ENCODE data around the gene TGOLN2.

- no peak for TF ChIP-seq CREB1 (IDR thresholded peaks at IDR 0.05; ENCODE audit: low read depth)
- TF ChIP-seq, protein P1, sequence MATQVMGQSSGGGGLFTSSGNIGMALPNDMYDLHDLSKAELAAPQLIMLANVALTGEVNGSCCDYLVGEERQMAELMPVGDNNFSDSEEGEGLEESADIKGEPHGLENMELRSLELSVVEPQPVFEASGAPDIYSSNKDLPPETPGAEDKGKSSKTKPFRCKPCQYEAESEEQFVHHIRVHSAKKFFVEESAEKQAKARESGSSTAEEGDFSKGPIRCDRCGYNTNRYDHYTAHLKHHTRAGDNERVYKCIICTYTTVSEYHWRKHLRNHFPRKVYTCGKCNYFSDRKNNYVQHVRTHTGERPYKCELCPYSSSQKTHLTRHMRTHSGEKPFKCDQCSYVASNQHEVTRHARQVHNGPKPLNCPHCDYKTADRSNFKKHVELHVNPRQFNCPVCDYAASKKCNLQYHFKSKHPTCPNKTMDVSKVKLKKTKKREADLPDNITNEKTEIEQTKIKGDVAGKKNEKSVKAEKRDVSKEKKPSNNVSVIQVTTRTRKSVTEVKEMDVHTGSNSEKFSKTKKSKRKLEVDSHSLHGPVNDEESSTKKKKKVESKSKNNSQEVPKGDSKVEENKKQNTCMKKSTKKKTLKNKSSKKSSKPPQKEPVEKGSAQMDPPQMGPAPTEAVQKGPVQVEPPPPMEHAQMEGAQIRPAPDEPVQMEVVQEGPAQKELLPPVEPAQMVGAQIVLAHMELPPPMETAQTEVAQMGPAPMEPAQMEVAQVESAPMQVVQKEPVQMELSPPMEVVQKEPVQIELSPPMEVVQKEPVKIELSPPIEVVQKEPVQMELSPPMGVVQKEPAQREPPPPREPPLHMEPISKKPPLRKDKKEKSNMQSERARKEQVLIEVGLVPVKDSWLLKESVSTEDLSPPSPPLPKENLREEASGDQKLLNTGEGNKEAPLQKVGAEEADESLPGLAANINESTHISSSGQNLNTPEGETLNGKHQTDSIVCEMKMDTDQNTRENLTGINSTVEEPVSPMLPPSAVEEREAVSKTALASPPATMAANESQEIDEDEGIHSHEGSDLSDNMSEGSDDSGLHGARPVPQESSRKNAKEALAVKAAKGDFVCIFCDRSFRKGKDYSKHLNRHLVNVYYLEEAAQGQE (IDR thresholded peaks at IDR 0.05; ENCODE audit: low read depth), result no peak
- no peak for TF ChIP-seq TAF1 (IDR thresholded peaks at IDR 0.05; ENCODE audit: low read depth)
- TF ChIP-seq EP300 (IDR thresholded peaks at IDR 0.05; ENCODE audit: borderline replicate concordance), result no peak
- TF ChIP-seq ZBTB7A (IDR thresholded peaks at IDR 0.05; ENCODE audit: low read depth), result no peak
- no peak for TF ChIP-seq YY1 (IDR thresholded peaks at IDR 0.05; ENCODE audit: low read depth)
- no peak for TF ChIP-seq RAD21 (IDR thresholded peaks at IDR 0.05; ENCODE audit: low read depth)
- TF ChIP-seq EGR1 (IDR thresholded peaks at IDR 0.05), result no peak
- no peak for TF ChIP-seq NFIC (IDR thresholded peaks at IDR 0.05)
- TF ChIP-seq MAX (IDR thresholded peaks at IDR 0.05), result no peak
- no peak for TF ChIP-seq TCF12 (IDR thresholded peaks at IDR 0.05; ENCODE audit: low read depth)
- no peak for TF ChIP-seq USF1 (IDR thresholded peaks at IDR 0.05)
- TF ChIP-seq TEAD4 (IDR thresholded peaks at IDR 0.05), result no peak
Measured at GRCh38 chr2:85272357-85272756, 55.4 kb downstream of the TGOLN2 start.
